ENCODE results near the gene IL1RL2. TPM values are rescaled to one million over a fixed set of nuclear protein-coding genes. Genes with fewer than 3 reads are reported as not detected.

The IL1RL2 gene
- total RNA-seq, 1 donor from 2014 or later, result 1.0 TPM

DNA sequence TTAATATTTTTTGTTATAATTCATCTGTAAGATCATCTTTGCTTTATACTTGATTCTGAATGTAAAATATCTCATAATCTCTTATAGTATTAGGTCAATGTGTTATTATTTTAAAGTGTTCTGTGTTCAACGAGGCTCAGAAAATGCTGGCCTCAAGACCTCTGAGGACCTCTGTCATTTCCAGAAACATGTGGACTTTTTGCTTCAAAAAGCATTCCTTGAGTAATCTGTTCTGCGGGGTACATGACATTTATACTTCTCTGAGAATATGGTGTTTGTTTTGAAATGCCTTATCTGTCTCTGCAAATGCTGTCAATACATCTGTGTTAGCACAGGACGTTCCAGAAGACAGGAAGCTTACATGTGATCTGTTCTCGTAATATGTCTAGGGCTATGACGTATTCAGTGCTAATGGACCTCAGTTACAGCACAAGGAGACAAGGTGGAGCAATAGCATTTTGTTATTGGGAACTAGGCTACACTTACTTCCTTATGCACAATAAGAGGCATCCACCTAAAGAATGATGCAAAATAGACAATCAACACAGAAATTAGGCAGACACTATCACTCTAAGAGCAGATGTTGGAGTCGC, 86.9 kb downstream of the IL1RL2 start:
- peaks cover 24% of the 10 kb centered on the region for H3K27me3 Mint-ChIP-seq
- no peaks in the 10 kb centered on the region for H3K36me3 Mint-ChIP-seq
- H3K4me1 Mint-ChIP-seq (ENCODE audit: unreplicated experiment), result no peaks in the 10 kb centered on the region
- H3K27ac Mint-ChIP-seq, result no peak overlapping the region
- DNase-seq (ENCODE audit: extremely low spot score, unreplicated experiment), result no peak
- no peak overlapping the region for H3K4me3 Mint-ChIP-seq
- no peak for TF ChIP-seq CTCF (conservative IDR thresholded peaks at IDR 0.05)
- peaks cover 5% of the 10 kb centered on the region for H3K9me3 Mint-ChIP-seq

DNA sequence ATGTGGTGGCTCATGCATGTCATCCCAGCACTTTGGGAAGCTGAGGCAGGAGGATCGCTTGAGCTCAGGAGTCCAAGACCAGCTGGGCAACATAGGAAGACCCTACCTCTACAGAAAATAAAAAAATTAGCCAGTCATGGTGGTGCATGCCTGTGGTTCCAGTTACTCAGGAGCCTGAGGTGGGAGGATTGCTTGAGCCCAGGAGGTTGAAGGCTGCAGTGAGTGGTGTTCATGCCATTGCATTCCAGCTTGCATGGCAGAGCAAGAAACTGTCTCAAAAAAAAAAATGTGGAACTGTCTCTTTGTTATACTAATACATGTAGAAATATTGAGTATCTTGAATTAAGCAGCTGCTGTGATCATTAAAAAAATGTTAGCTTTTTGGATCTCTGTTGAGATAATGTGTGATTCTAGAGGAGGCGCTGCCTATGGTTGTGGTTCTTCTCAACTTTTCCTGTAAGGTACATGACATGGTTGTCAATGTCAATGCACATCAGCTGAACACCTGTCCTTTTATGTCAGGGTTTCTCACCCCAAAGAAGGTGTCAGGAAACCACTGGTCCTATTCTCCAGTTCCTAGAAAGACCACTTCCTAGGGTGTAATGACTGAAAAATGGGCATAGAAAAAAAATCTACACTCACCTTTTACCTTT, 89.9 kb downstream of the IL1RL2 start:
- TF ChIP-seq CTCF (conservative IDR thresholded peaks at IDR 0.05), result no peak
- H3K4me1 Mint-ChIP-seq (ENCODE audit: unreplicated experiment), result no peaks in the 10 kb centered on the region
- H3K4me3 Mint-ChIP-seq, result no peak overlapping the region
- peaks cover 5% of the 10 kb centered on the region for H3K9me3 Mint-ChIP-seq
- no peaks in the 10 kb centered on the region for H3K36me3 Mint-ChIP-seq
- DNase-seq (ENCODE audit: extremely low spot score, unreplicated experiment), result no peak
- peaks cover 15% of the 10 kb centered on the region for H3K27me3 Mint-ChIP-seq
- no peak overlapping the region for H3K27ac Mint-ChIP-seq

DNA sequence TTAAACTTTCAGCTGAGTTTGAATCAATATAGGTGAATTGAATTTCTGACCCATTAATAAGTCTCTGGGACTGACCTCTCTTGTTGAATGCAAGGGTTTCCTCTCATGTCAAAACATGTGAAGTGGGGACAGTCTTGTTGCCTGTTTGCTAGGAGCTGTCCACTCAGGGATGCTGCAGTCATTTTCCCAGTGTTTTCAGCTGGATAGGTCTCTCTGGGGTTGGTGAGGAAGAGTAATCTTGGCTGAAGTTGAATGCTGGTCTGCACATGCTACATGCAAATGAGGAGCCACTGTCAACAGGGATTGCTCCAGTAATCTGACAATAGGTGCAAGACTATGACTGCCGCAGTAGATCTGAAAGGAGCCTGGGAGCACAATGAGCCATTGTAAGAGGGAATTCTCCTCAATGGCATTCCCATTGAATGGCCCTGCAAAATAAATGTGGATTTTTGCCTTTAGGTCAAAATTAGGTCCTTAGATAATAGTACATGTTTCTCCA, 90.4 kb downstream of the IL1RL2 start:
- Mint-ChIP-seq H3K4me1 (ENCODE audit: unreplicated experiment) (no peaks in the 10 kb centered on the region), H3K36me3 (no peaks in the 10 kb centered on the region), H3K4me3 (no peak overlapping the region), H3K27me3 (peaks cover 10% of the 10 kb centered on the region), H3K9me3 (peaks cover 5% of the 10 kb centered on the region), H3K27ac (no peak overlapping the region)
- no peak for TF ChIP-seq CTCF (conservative IDR thresholded peaks at IDR 0.05)
- no peak for DNase-seq (ENCODE audit: extremely low spot score, unreplicated experiment)

DNA sequence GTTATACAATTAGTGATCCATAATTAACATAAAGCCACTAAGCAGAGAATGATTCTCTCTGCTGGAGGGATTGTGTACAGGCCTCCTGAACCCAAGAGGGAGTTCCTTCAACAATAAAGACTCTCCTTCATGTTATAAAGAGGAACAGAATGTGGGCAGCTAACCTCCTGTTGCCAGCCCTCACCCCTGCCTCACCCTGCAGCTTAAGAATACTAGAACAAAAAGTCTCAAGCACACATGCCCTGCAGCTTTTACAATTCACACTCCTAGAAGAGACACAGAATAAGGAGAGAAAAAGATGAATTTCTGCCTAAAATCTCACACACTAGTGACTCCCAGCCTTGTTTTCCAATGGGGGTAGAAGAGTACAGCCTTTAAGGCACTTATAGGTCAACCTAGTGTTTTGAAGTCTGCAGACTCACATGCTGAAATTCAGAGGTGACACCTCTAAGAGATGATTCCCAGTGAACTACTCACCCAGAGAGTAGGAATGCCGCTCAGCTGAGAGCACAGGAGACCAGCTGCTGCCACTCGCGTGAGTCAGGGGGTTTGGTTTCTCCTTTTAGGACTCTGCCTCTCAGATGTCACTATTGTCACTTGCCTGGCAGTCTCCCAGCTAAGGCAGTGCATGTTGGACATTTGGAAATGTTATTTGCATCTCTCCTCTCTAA, 92.0 kb downstream of the IL1RL2 start:
- peaks cover 10% of the 10 kb centered on the region for H3K27me3 Mint-ChIP-seq
- H3K4me1 Mint-ChIP-seq (ENCODE audit: unreplicated experiment), result no peaks in the 10 kb centered on the region
- DNase-seq (ENCODE audit: extremely low spot score, unreplicated experiment), result no peak
- peaks cover 5% of the 10 kb centered on the region for H3K9me3 Mint-ChIP-seq
- TF ChIP-seq CTCF (conservative IDR thresholded peaks at IDR 0.05), result no peak
- H3K27ac Mint-ChIP-seq, result no peak overlapping the region
- H3K36me3 Mint-ChIP-seq, result no peaks in the 10 kb centered on the region
- no peak overlapping the region for H3K4me3 Mint-ChIP-seq

DNA sequence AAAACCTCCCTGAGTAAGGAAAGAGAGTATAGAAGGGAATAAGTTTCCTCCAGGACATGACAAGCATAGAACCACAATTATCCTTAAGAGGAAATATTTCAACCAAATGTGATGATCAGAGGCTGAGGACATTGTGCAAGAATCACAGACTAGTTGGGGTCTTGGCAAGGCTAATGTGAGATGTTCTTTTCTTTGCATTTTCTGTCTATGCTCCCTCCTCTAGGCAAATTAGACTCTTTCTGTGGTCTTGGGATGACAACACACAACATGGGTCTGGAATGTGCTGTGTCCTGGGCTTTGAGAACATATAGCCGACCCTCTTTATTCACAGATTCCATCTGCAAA, 92.5 kb downstream of the IL1RL2 start:
- H3K27me3 Mint-ChIP-seq, result peaks cover 10% of the 10 kb centered on the region
- no peak for DNase-seq (ENCODE audit: extremely low spot score, unreplicated experiment)
- no peak for TF ChIP-seq CTCF (conservative IDR thresholded peaks at IDR 0.05)
- H3K9me3 Mint-ChIP-seq, result peaks cover 5% of the 10 kb centered on the region
- H3K36me3 Mint-ChIP-seq, result no peaks in the 10 kb centered on the region
- no peaks in the 10 kb centered on the region for H3K4me1 Mint-ChIP-seq (ENCODE audit: unreplicated experiment)
- no peak overlapping the region for H3K27ac Mint-ChIP-seq
- H3K4me3 Mint-ChIP-seq, result no peak overlapping the region

All from type B pancreatic cell (in vitro differentiated cells).